KOPT-K1 (cell line): ENCODE data around the gene FRMD3.
"Not testable (repeated sequence)": the region's sequence is repeated elsewhere in the genome, so short reads cannot be mapped to it uniquely, and the experiment has no call there.

Source experiments
- H3K27ac ChIP-seq: fragments of 200-600 bp; sonication (generic); 2 replicates; pipeline ENCODE4 v1.5.1; 2016; ENCODE audit warnings: antibody characterized with exemption, mild to moderate bottlenecking, low read depth, low read length; ENCODE audit not compliant: poor library complexity, severe bottlenecking
- H3K36me3 ChIP-seq: fragments of 200-600 bp; sonication (generic); 2 replicates; pipeline ENCODE4 v1.5.1; 2017; ENCODE audit warnings: antibody characterized with exemption, mild to moderate bottlenecking, low read length, moderate library complexity; ENCODE audit not compliant: insufficient read depth
- H3K9me3 ChIP-seq: fragments of 200-600 bp; sonication (generic); 2 replicates; pipeline ENCODE4 v1.5.1; 2017; ENCODE audit warnings: antibody characterized with exemption, low read length, mild to moderate bottlenecking; ENCODE audit not compliant: insufficient read depth, poor library complexity, severe bottlenecking

The FRMD3 gene

GRCh38 chr9:83537331-83538171, 650 bp downstream of the FRMD3 start:
- no peak overlapping the region for H3K27ac ChIP-seq

GRCh38 chr9:83536332-83536731, 1.9 kb downstream of the FRMD3 start:
- Histone ChIP-seq H3K27ac (no peak overlapping the region), H3K36me3 (no peaks in the 10 kb centered on the region), H3K9me3 (no peaks in the 10 kb centered on the region)

More at GRCh38 chr9:83537331-83538171, 650 bp downstream of the FRMD3 start:
- Histone ChIP-seq H3K36me3 (no peaks in the 10 kb centered on the region), H3K9me3 (no peaks in the 10 kb centered on the region)

DNA sequence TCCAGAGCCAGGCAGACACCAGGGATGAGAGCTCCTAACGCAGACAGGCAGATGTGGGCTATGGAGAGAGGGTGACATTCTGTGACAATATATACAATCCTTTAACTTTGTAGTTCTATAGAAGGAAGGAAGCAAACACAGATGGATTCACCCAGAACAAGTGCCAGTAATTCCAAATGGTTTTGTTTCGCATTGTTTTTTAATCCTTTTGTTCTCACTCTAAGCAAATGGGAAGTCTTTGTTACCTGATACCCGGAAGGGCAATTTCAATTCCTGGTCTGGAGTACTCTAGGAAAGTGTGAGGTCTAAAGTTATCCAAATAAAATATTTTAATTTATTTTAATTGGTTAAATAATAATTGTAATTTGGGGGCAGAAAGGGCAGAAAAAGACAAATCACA, 2.5 kb downstream of the FRMD3 start:
- Histone ChIP-seq H3K27ac (no peak overlapping the region), H3K36me3 (no peaks in the 10 kb centered on the region), H3K9me3 (no peaks in the 10 kb centered on the region)

- Histone ChIP-seq H3K36me3 (no peaks in the 10 kb centered on the region), H3K9me3 (no peaks in the 10 kb centered on the region), H3K27ac (no peak overlapping the region)
Observed at GRCh38 chr9:83533296-83533695, 4.9 kb downstream of the FRMD3 start.

GRCh38 chr9:83526901-83527300, 11.3 kb downstream of the FRMD3 start:
- no peaks in the 10 kb centered on the region for H3K36me3 ChIP-seq
- no peaks in the 10 kb centered on the region for H3K9me3 ChIP-seq
- no peak overlapping the region for H3K27ac ChIP-seq

DNA sequence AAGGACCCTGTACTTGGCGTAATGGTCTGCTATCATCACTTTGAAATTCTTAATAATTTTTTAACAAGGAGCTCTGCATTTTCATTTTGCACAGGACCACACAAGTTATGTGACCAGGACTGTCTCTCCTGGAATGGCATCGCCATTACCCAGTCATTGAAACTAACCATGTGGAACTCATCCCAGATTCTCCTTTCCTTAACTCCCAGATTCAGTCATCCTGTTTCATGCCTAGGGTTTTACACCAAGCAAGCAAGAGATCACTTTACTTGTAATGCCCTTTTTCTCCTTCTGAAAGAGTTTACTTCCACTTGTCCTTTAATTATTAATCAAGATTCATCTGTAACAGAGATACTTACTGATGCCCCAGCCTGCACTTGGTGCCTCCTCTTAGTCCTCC, 12.0 kb downstream of the FRMD3 start:
- Histone ChIP-seq H3K27ac (no peak overlapping the region), H3K36me3 (no peaks in the 10 kb centered on the region), H3K9me3 (no peaks in the 10 kb centered on the region)

GRCh38 chr9:83523684-83524083, 14.5 kb downstream of the FRMD3 start:
- Histone ChIP-seq H3K36me3 (no peaks in the 10 kb centered on the region), H3K9me3 (no peaks in the 10 kb centered on the region), H3K27ac (no peak overlapping the region)

- no peaks in the 10 kb centered on the region for H3K9me3 ChIP-seq
- no peaks in the 10 kb centered on the region for H3K36me3 ChIP-seq
- no peak overlapping the region for H3K27ac ChIP-seq
Observed at GRCh38 chr9:83521411-83521810, 16.8 kb downstream of the FRMD3 start.

- Histone ChIP-seq H3K9me3 (no peaks in the 10 kb centered on the region), H3K36me3 (no peaks in the 10 kb centered on the region), H3K27ac (no peak overlapping the region)
Observed at GRCh38 chr9:83521011-83521410, 17.2 kb downstream of the FRMD3 start.

- H3K36me3 ChIP-seq = no peaks in the 10 kb centered on the region
- no peaks in the 10 kb centered on the region for H3K9me3 ChIP-seq
- H3K27ac ChIP-seq = no peak overlapping the region
Observed at GRCh38 chr9:83520292-83520691, 17.9 kb downstream of the FRMD3 start.

DNA sequence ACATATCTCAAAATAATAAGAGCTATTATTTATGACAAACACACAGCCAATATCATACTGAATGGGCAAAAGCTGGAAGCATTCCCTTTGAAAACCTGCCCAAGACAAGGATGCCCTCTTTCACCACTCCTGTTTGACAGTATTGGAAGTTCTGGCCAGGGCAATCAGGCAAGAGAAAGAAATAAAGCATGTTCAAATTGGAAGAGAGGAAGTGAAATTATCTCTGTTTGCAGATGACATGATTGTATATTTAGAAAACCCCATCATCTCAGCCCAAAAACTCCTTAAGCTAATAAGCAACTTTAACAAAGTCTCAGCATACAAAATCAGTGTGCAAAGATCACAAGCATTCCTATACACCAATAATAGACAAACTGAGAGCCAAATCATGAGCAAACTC, 20.2 kb downstream of the FRMD3 start:
- not testable (repeated sequence) for H3K27ac ChIP-seq, H3K9me3 ChIP-seq, H3K36me3 ChIP-seq

GRCh38 chr9:83514767-83515166, 23.4 kb downstream of the FRMD3 start:
- Histone ChIP-seq H3K27ac (no peak overlapping the region), H3K36me3 (no peaks in the 10 kb centered on the region), H3K9me3 (no peaks in the 10 kb centered on the region)

GRCh38 chr9:83512621-83513020, 25.6 kb downstream of the FRMD3 start:
- no peak overlapping the region for H3K27ac ChIP-seq
- no peaks in the 10 kb centered on the region for H3K9me3 ChIP-seq
- H3K36me3 ChIP-seq = no peaks in the 10 kb centered on the region

GRCh38 chr9:83511051-83511450, 27.1 kb downstream of the FRMD3 start:
- Histone ChIP-seq H3K36me3 (no peaks in the 10 kb centered on the region), H3K27ac (no peak overlapping the region), H3K9me3 (no peaks in the 10 kb centered on the region)

GRCh38 chr9:83509402-83509801, 28.8 kb downstream of the FRMD3 start:
- no peaks in the 10 kb centered on the region for H3K9me3 ChIP-seq

GRCh38 chr9:83508067-83508466, 30.1 kb downstream of the FRMD3 start:
- no peak overlapping the region for H3K27ac ChIP-seq
- no peaks in the 10 kb centered on the region for H3K9me3 ChIP-seq
- no peaks in the 10 kb centered on the region for H3K36me3 ChIP-seq

More at GRCh38 chr9:83509402-83509801, 28.8 kb downstream of the FRMD3 start:
- Histone ChIP-seq H3K36me3 (no peaks in the 10 kb centered on the region), H3K27ac (no peak overlapping the region)
